WTC11 (cell line): ENCODE data around the gene SLC31A2. TPM values are rescaled to one million over a fixed set of nuclear protein-coding genes. Genes with fewer than 3 reads are reported as not detected.

Experiments used
- ATAC-seq: fragments of 200-7000 bp; cut with Tn5 transposase; 2 replicates; pipeline ENCODE4 v1.10.0; 2021; ENCODE audit warnings: mild to moderate bottlenecking, moderate library complexity
- CTCF ChIA-PET: fragments of 300-600 bp; sonication (Branson Sonifier 250); formaldehyde crosslinking; loops from one replicate; lab custom pipeline; 2021; ENCODE audit warnings: antibody characterized with exemption; lab: Charles Lee
- POLR2A ChIA-PET: fragments of 350-600 bp; sonication (Branson Sonifier 250); formaldehyde crosslinking; loops from one replicate; lab custom pipeline; 2021; ENCODE audit warnings: antibody characterized with exemption; lab: Charles Lee
- DNase-seq: peaks from one replicate; pipeline ENCODE4 v3.0.0; 2021; ENCODE audit warnings: low spot score
- H3K27ac Mint-ChIP-seq: 2 replicates; pipeline ENCODE4 v1.8.0; 2021; ENCODE audit warnings: mixed read lengths
- H3K27me3 Mint-ChIP-seq: 2 replicates; pipeline ENCODE4 v1.8.0; 2021; ENCODE audit warnings: low read depth, mild to moderate bottlenecking, moderate library complexity, mixed read lengths
- H3K36me3 Mint-ChIP-seq: 2 replicates; pipeline ENCODE4 v1.8.0; 2021; ENCODE audit warnings: mixed read lengths
- H3K4me1 Mint-ChIP-seq: 2 replicates; pipeline ENCODE4 v1.8.0; 2022; ENCODE audit warnings: mixed read lengths
- H3K4me3 Mint-ChIP-seq: 2 replicates; pipeline ENCODE4 v1.8.0; 2021; ENCODE audit warnings: mild to moderate bottlenecking, moderate library complexity, mixed read lengths
- H3K9me3 Mint-ChIP-seq: 2 replicates; pipeline ENCODE4 v1.8.0; 2021; ENCODE audit warnings: mixed read lengths
- ATF1 ChIP-seq: sonication (generic); formaldehyde crosslinking; IDR thresholded peaks from 2 replicates; pipeline ENCODE4 v1.8.1; 2023; ENCODE audit warnings: mild to moderate bottlenecking, moderate library complexity, missing genetic modification reagents
- CREM ChIP-seq: sonication (generic); formaldehyde crosslinking; IDR thresholded peaks from 2 replicates; pipeline ENCODE4 v1.8.1; 2022; ENCODE audit warnings: mild to moderate bottlenecking, missing genetic modification reagents, moderate library complexity
- E2F5 ChIP-seq: sonication (generic); formaldehyde crosslinking; IDR thresholded peaks from 2 replicates; pipeline ENCODE4 v1.8.1; 2022; ENCODE audit warnings: mild to moderate bottlenecking, moderate library complexity, missing genetic modification reagents
- ESRRA ChIP-seq: sonication (generic); formaldehyde crosslinking; IDR thresholded peaks from 2 replicates; pipeline ENCODE4 v1.8.1; 2022; ENCODE audit warnings: mild to moderate bottlenecking, missing genetic modification reagents, borderline replicate concordance
- FOXK1 ChIP-seq: sonication (generic); formaldehyde crosslinking; IDR thresholded peaks from 2 replicates; pipeline ENCODE4 v1.8.0; 2022; ENCODE audit warnings: mild to moderate bottlenecking, moderate library complexity, missing genetic modification reagents
- HMGA2 ChIP-seq: fragments of 250-450 bp; sonication (Bioruptor Pico); IDR thresholded peaks from 2 replicates; pipeline ENCODE4 v1.4.0; 2021; ENCODE audit warnings: mild to moderate bottlenecking, moderate library complexity
- KAT7 ChIP-seq: sonication (generic); formaldehyde crosslinking; IDR thresholded peaks from 2 replicates; pipeline ENCODE4 v1.8.1; 2023; ENCODE audit warnings: missing genetic modification reagents, mild to moderate bottlenecking, borderline replicate concordance
- MXD4 ChIP-seq: fragments of 250-450 bp; sonication (Bioruptor Pico); IDR thresholded peaks from 2 replicates; pipeline ENCODE4 v1.8.0; 2021; ENCODE audit warnings: mild to moderate bottlenecking, moderate library complexity, borderline replicate concordance
- NFATC4 ChIP-seq: fragments of 250-450 bp; sonication (Bioruptor Pico); IDR thresholded peaks from 2 replicates; pipeline ENCODE4 v1.9.0; 2021; ENCODE audit warnings: mild to moderate bottlenecking
- PRRX2 ChIP-seq: fragments of 250-450 bp; sonication (Bioruptor Pico); IDR thresholded peaks from 2 replicates; pipeline ENCODE4 v1.8.0; 2021; ENCODE audit warnings: mild to moderate bottlenecking
- SOX15 ChIP-seq: fragments of 250-450 bp; sonication (Bioruptor Pico); IDR thresholded peaks from 2 replicates; pipeline ENCODE4 v1.9.0; 2021; ENCODE audit warnings: mild to moderate bottlenecking
- ZNF263 ChIP-seq: sonication (generic); formaldehyde crosslinking; IDR thresholded peaks from 2 replicates; pipeline ENCODE4 v1.8.1; 2022; ENCODE audit warnings: low read depth, mild to moderate bottlenecking, moderate library complexity, missing genetic modification reagents
- ZNF423 ChIP-seq: fragments of 250-450 bp; sonication (Bioruptor Pico); IDR thresholded peaks from 2 replicates; pipeline ENCODE4 v2.1.2; 2022; ENCODE audit warnings: mild to moderate bottlenecking, moderate library complexity
- ZNF671 ChIP-seq: fragments of 250-450 bp; sonication (Bioruptor Pico); IDR thresholded peaks from 2 replicates; pipeline ENCODE4 v1.8.0; 2021; ENCODE audit warnings: mild to moderate bottlenecking
- total RNA-seq: library from RNA; stranded (reverse); gene quantifications from 3 replicates; pipeline ENCODE4 v1.2.3, GENCODE V29; 2021
- TF ChIP-seq, protein P1 (sequence below): sonication (generic); formaldehyde crosslinking; IDR thresholded peaks from 2 replicates; pipeline ENCODE4 v1.8.0; 2023; ENCODE audit warnings: mild to moderate bottlenecking, missing genetic modification reagents
- TF ChIP-seq, protein P2 (sequence below): fragments of 250-450 bp; sonication (Bioruptor Pico); IDR thresholded peaks from 2 replicates; pipeline ENCODE4 v1.9.0; 2021; ENCODE audit warnings: mild to moderate bottlenecking, borderline replicate concordance

SLC31A2 gene
- total RNA-seq, 1 experiment from 2014 or later = 2.0 TPM

DNA sequence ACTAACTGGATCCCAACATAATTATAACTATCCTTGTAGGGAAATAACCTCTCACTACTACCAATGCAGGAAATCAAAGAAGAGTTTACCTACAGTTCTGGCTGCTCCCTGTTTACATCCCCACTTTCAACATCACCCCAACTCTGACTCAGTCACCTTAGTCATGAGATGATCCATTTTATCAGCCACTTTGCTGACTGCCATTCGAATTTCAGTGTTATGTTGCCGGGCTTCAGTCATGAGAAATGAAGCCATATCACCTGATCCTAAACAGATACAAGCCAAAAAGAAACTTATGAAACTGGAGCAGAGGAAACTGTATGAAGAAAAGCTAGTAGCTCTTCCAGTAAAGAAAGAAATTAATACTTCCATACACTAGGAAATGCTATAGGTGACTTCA is 33.7 kb downstream of the SLC31A2 start (continued):
- TF ChIP-seq E2F5 (CRISPR knock-in tag) (no peak), MXD4 (CRISPR knock-in tag) (no peak), NFATC4 (CRISPR knock-in tag) (no peak), ZNF671 (CRISPR knock-in tag) (no peak), PRRX2 (CRISPR knock-in tag) (no peak)
- TF ChIP-seq, protein P1, sequence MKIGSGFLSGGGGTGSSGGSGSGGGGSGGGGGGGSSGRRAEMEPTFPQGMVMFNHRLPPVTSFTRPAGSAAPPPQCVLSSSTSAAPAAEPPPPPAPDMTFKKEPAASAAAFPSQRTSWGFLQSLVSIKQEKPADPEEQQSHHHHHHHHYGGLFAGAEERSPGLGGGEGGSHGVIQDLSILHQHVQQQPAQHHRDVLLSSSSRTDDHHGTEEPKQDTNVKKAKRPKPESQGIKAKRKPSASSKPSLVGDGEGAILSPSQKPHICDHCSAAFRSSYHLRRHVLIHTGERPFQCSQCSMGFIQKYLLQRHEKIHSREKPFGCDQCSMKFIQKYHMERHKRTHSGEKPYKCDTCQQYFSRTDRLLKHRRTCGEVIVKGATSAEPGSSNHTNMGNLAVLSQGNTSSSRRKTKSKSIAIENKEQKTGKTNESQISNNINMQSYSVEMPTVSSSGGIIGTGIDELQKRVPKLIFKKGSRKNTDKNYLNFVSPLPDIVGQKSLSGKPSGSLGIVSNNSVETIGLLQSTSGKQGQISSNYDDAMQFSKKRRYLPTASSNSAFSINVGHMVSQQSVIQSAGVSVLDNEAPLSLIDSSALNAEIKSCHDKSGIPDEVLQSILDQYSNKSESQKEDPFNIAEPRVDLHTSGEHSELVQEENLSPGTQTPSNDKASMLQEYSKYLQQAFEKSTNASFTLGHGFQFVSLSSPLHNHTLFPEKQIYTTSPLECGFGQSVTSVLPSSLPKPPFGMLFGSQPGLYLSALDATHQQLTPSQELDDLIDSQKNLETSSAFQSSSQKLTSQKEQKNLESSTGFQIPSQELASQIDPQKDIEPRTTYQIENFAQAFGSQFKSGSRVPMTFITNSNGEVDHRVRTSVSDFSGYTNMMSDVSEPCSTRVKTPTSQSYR = no peak

- no peak overlapping the region for H3K27ac Mint-ChIP-seq
- DNase-seq (no peak), ATAC-seq (no peak)
- POLR2A ChIA-PET = no interaction called here
- no peak overlapping the region for H3K4me3 Mint-ChIP-seq
- peaks cover 52% of the 10 kb centered on the region for H3K36me3 Mint-ChIP-seq
- CTCF ChIA-PET = no interaction called here
- H3K9me3 Mint-ChIP-seq = no peaks in the 10 kb centered on the region
- TF ChIP-seq SOX15 (no peak), ESRRA (CRISPR knock-in tag) (no peak), FOXK1 (no peak), CREM (CRISPR knock-in tag) (no peak), ZNF263 (no peak), ZNF423 (CRISPR knock-in tag) (no peak)
- TF ChIP-seq, protein P2, sequence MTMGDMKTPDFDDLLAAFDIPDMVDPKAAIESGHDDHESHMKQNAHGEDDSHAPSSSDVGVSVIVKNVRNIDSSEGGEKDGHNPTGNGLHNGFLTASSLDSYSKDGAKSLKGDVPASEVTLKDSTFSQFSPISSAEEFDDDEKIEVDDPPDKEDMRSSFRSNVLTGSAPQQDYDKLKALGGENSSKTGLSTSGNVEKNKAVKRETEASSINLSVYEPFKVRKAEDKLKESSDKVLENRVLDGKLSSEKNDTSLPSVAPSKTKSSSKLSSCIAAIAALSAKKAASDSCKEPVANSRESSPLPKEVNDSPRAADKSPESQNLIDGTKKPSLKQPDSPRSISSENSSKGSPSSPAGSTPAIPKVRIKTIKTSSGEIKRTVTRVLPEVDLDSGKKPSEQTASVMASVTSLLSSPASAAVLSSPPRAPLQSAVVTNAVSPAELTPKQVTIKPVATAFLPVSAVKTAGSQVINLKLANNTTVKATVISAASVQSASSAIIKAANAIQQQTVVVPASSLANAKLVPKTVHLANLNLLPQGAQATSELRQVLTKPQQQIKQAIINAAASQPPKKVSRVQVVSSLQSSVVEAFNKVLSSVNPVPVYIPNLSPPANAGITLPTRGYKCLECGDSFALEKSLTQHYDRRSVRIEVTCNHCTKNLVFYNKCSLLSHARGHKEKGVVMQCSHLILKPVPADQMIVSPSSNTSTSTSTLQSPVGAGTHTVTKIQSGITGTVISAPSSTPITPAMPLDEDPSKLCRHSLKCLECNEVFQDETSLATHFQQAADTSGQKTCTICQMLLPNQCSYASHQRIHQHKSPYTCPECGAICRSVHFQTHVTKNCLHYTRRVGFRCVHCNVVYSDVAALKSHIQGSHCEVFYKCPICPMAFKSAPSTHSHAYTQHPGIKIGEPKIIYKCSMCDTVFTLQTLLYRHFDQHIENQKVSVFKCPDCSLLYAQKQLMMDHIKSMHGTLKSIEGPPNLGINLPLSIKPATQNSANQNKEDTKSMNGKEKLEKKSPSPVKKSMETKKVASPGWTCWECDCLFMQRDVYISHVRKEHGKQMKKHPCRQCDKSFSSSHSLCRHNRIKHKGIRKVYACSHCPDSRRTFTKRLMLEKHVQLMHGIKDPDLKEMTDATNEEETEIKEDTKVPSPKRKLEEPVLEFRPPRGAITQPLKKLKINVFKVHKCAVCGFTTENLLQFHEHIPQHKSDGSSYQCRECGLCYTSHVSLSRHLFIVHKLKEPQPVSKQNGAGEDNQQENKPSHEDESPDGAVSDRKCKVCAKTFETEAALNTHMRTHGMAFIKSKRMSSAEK (CRISPR knock-in tag) = no peak
- no peaks in the 10 kb centered on the region for H3K27me3 Mint-ChIP-seq
- H3K4me1 Mint-ChIP-seq = no peaks in the 10 kb centered on the region
Measured at GRCh38 chr9:113185271-113185670, 34.5 kb downstream of the SLC31A2 start.

- Mint-ChIP-seq H3K9me3 (no peaks in the 10 kb centered on the region), H3K36me3 (peaks cover 52% of the 10 kb centered on the region), H3K27me3 (no peaks in the 10 kb centered on the region), H3K4me3 (no peak overlapping the region), H3K27ac (no peak overlapping the region), H3K4me1 (no peaks in the 10 kb centered on the region)
- ATAC-seq (no peak), DNase-seq (no peak)
- CTCF ChIA-PET = interaction anchor here (1.0 kb wide), 1 partner anchor 36 kb away, joined by 5 read pairs; the partner anchor contains the start of gene SLC31A2
- TF ChIP-seq KAT7 (CRISPR knock-in tag) (no peak), HMGA2 (CRISPR knock-in tag) (no peak), ZNF671 (CRISPR knock-in tag) (no peak), ATF1 (no peak), ZNF423 (CRISPR knock-in tag) (no peak)
- POLR2A ChIA-PET = no interaction called here
Measured at GRCh38 chr9:113186137-113186755, 35.4 kb downstream of the SLC31A2 start.
